Testis (tissue), 2 donors: ENCODE results near the gene TNN.

Experiments
- CTCF ChIP-seq, 3 experiments: fragments of 450-650 bp in 2 of 3; fragments of 200-600 bp in 1 of 3; sonication (generic) in 1 of 3; IDR thresholded peaks; one replicate each; pipeline ENCODE4 v1.5.1; 2016 to 2019; ENCODE audit warnings: antibody characterized with exemption in 3 of 3, mild to moderate bottlenecking in 2 of 3, moderate library complexity in 1 of 3
- POLR2A ChIP-seq: fragments of 450-650 bp; IDR thresholded peaks from one replicate; pipeline ENCODE4 v1.6.1; 2017; ENCODE audit warnings: antibody characterized with exemption, mild to moderate bottlenecking, moderate library complexity

- TF ChIP-seq POLR2A (no peak), CTCF (IDR thresholded peaks at IDR 0.05) (no peak)
Observed at GRCh38 chr1:175095069-175095468, 27.4 kb downstream of the TNN start.
